ENCODE results near the gene DRG1. TPM values are rescaled to one million over a fixed set of nuclear protein-coding genes. Genes with fewer than 3 reads are reported as not detected.

The DRG1 gene
- polyA plus RNA-seq, 2 of the 4 experiments (the other 2 are of a cell fraction): 77.5 to 90.4 TPM

- ChIA-PET CTCF (interaction anchor here (0.8 to 1.3 kb wide), 2 partner anchors 10 to 12 kb away, joined by 3 read pairs; no protein-coding TSS in a partner anchor), POLR2A (no interaction called here)
- no peaks in the 10 kb centered on the region for H3K9me3 ChIP-seq
- DNase-seq (ENCODE audit: low read depth in 1 of 2, low spot score in 1 of 2): no peak
- H3K4me2 ChIP-seq: no peak overlapping the region
- H3K27ac ChIP-seq: no peak overlapping the region
- no peak for ATAC-seq
- no peak for FAIRE-seq
- WGBS (ENCODE audit: missing lambda C conversion rate): 69% methylated on average over 5 of the region's 5 CpGs
- no peak overlapping the region for H3K4me3 ChIP-seq
- TF ChIP-seq ELK1 (IDR thresholded peaks at IDR 0.05; ENCODE audit: low read depth, low read length) (no peak), MAFK (IDR thresholded peaks at IDR 0.05; ENCODE audit: partially characterized antibody) (no peak), EHF (CRISPR knock-in tag; IDR thresholded peaks at IDR 0.05) (no peak), EP300 (IDR thresholded peaks at IDR 0.05) (no peak), ZC3H11A (IDR thresholded peaks at IDR 0.05) (no peak)
- no peaks in the 10 kb centered on the region for H3K4me1 ChIP-seq
These were observed 44.9 kb upstream of the DRG1 start for GRCh38 chr22:31354515-31354914.

- ATAC-seq (no peak), DNase-seq (ENCODE audit: low read depth in 1 of 2, low spot score in 1 of 2) (no peak), FAIRE-seq (no peak)
- Histone ChIP-seq H3K27ac (no peak overlapping the region), H3K4me3 (no peak overlapping the region), H3K4me1 (no peaks in the 10 kb centered on the region), H3K4me2 (no peak overlapping the region), H3K9me3 (no peaks in the 10 kb centered on the region)
- no peak for TF ChIP-seq PBX3 (IDR thresholded peaks at IDR 0.05)
- TF ChIP-seq CEBPB (IDR thresholded peaks at IDR 0.05): no peak
- ChIA-PET CTCF (no interaction called here), POLR2A (interaction anchor here (0.7 to 1.4 kb wide), 2 partner anchors 13 to 22 kb away, joined by 3 to 8 read pairs; partner anchors contain the start of gene PATZ1)
- 64% methylated on average over 1 of the region's 1 CpG for WGBS (ENCODE audit: missing lambda C conversion rate)
These were observed 39.4 kb upstream of the DRG1 start for GRCh38 chr22:31360029-31360428.

GRCh38 chr22:31361743-31362142 lies 37.7 kb upstream of the DRG1 start:
- 91% methylated on average over 1 of the region's 1 CpG for WGBS (ENCODE audit: missing lambda C conversion rate)

More at GRCh38 chr22:31361743-31362142, 37.7 kb upstream of the DRG1 start:
- Histone ChIP-seq H3K4me3 (no peak overlapping the region), H3K9me3 (no peaks in the 10 kb centered on the region), H3K4me2 (no peak overlapping the region), H3K27ac (no peak overlapping the region), H3K4me1 (no peaks in the 10 kb centered on the region)
- FAIRE-seq: no peak
- ATAC-seq: peak in 1 of 2 experiments; percentile 38; a peak in 1 of 6 replicates
- ChIA-PET POLR2A (no interaction called here), CTCF (no interaction called here)
- no peak for TF ChIP-seq RARB (CRISPR knock-in tag; IDR thresholded peaks at IDR 0.05)
- TF ChIP-seq POLR2A (IDR thresholded peaks at IDR 0.05; ENCODE audit: low read length): no peak
- TF ChIP-seq EHF (CRISPR knock-in tag; IDR thresholded peaks at IDR 0.05): no peak
- TF ChIP-seq ATOH8 (CRISPR knock-in tag; IDR thresholded peaks at IDR 0.05; ENCODE audit: low read depth): no peak
- TF ChIP-seq HOXB13 (CRISPR knock-in tag; IDR thresholded peaks at IDR 0.05; ENCODE audit: low read depth): no peak
- no peak for TF ChIP-seq BCL3 (IDR thresholded peaks at IDR 0.05)
- TF ChIP-seq ZFP36 (IDR thresholded peaks at IDR 0.05; ENCODE audit: borderline replicate concordance, partially characterized antibody): no peak
- no peak for TF ChIP-seq KDM1A (IDR thresholded peaks at IDR 0.05; ENCODE audit: low read depth)
- no peak for TF ChIP-seq HES2 (IDR thresholded peaks at IDR 0.05)
- no peak for TF ChIP-seq ZC3H11A (IDR thresholded peaks at IDR 0.05)
- no peak for TF ChIP-seq BHLHE40 (IDR thresholded peaks at IDR 0.05; ENCODE audit: low read depth, low read length)
- TF ChIP-seq MAFK (IDR thresholded peaks at IDR 0.05; ENCODE audit: partially characterized antibody): no peak
- no peak for DNase-seq (ENCODE audit: low read depth in 1 of 2, low spot score in 1 of 2)

Data from A549 (cell line).